Measurements from ENCODE around the gene PMVK.

PMVK gene

GRCh38 chr1:154940213-154940560, 3.7 kb upstream of the PMVK start:
- H3K4me3 ChIP-seq (ENCODE audit: low read depth, low read length) = no peak overlapping the region
- no peaks in the 10 kb centered on the region for H3K36me3 ChIP-seq
- TF ChIP-seq CTCF (IDR thresholded peaks at IDR 0.05; ENCODE audit: low read depth, low read length) = no peak
- H3K27me3 ChIP-seq = no peaks in the 10 kb centered on the region
- H3K9me3 ChIP-seq = no peaks in the 10 kb centered on the region
- DNase-seq = no peak
- no peaks in the 10 kb centered on the region; the same call in none of the 2 replicates for H3K4me1 ChIP-seq

- H3K27me3 ChIP-seq = no peaks in the 10 kb centered on the region
- TF ChIP-seq CTCF (IDR thresholded peaks at IDR 0.05; ENCODE audit: low read depth, low read length) = no peak
- H3K4me3 ChIP-seq (ENCODE audit: low read depth, low read length) = no peak overlapping the region
- no peaks in the 10 kb centered on the region for H3K36me3 ChIP-seq
- H3K9me3 ChIP-seq = no peaks in the 10 kb centered on the region
- no peaks in the 10 kb centered on the region; the same call in none of the 2 replicates for H3K4me1 ChIP-seq
- no peak for DNase-seq
These were observed 2.3 kb upstream of the PMVK start for GRCh38 chr1:154938604-154939399.

- no peaks in the 10 kb centered on the region for H3K36me3 ChIP-seq
- H3K4me1 ChIP-seq = no peaks in the 10 kb centered on the region; the same call in 1 of the 2 replicates
- no peak for TF ChIP-seq CTCF (IDR thresholded peaks at IDR 0.05; ENCODE audit: low read depth, low read length)
- H3K4me3 ChIP-seq (ENCODE audit: low read depth, low read length) = peak overlapping the region; percentile 83
- no peak for DNase-seq
- H3K27me3 ChIP-seq = no peaks in the 10 kb centered on the region
- H3K9me3 ChIP-seq = no peaks in the 10 kb centered on the region
These were observed 1.5 kb upstream of the PMVK start for GRCh38 chr1:154937988-154938386.

GRCh38 chr1:154937085-154937987, 817 bp upstream of the PMVK start:
- DNase-seq = peak; percentile 92
- Histone ChIP-seq H3K36me3 (no peaks in the 10 kb centered on the region), H3K27me3 (no peaks in the 10 kb centered on the region), H3K4me1 (no peaks in the 10 kb centered on the region; the same call in 1 of the 2 replicates), H3K4me3 (ENCODE audit: low read depth, low read length) (peak overlapping the region; percentile 83), H3K9me3 (no peaks in the 10 kb centered on the region)
- TF ChIP-seq CTCF (IDR thresholded peaks at IDR 0.05; ENCODE audit: low read depth, low read length) = peak; percentile 20; the same call in 1 of the 2 replicates

GRCh38 chr1:154935749-154936554, 567 bp downstream of the PMVK start:
- no peak for DNase-seq
- peak overlapping the region; percentile 83 for H3K4me3 ChIP-seq (ENCODE audit: low read depth, low read length)
- no peaks in the 10 kb centered on the region for H3K36me3 ChIP-seq
- no peaks in the 10 kb centered on the region; the same call in 1 of the 2 replicates for H3K4me1 ChIP-seq
- no peak for TF ChIP-seq CTCF (IDR thresholded peaks at IDR 0.05; ENCODE audit: low read depth, low read length)
- no peaks in the 10 kb centered on the region for H3K27me3 ChIP-seq
- no peaks in the 10 kb centered on the region for H3K9me3 ChIP-seq
